ENCODE results near the gene TMEM40. TPM values are rescaled to one million over a fixed set of nuclear protein-coding genes. Genes with fewer than 3 reads are reported as not detected.

TMEM40 gene
- total RNA-seq, 2 experiments from 2014 or later: not detected

DNA sequence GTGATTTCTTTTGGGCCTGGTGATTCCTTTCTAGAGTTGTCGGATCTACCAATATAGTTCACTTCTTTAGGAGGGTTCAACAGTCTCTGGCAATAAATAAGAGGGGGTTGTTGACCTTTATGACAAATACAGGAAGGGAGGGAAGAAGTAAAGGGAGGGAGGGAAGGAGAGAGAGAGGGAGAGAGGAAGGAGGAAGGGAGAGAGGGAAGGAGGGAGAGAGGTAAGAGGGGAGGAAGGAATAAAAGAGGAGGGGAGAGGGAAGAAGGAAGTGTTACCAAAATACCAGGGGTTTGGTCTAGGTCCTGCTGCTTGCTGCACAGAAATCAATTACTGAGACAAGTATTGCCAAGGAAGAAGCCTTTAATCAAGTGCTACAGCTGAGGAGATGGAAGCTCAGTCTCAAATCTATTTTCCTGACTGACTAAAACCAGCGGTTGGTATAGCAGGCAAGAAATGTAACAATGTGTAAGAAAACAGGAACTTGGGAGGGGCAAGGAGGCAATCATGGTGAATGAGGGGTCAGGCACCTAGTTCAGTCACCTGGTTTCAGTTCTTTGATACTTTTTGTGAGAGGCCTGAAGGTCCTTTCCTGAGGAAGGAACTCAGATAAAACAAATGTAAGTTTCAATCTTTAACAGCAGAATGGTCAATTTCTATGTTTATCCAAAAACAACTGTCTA lies 14.1 kb upstream of the TMEM40 start:
- intact Hi-C loops (cut with micrococcal nuclease): no loop called here
- no peak overlapping the region for H3K4me3 Mint-ChIP-seq
- H3K4me1 Mint-ChIP-seq (ENCODE audit: low read depth): peaks cover 7% of the 10 kb centered on the region
- CTCF ChIA-PET: no interaction called here
- DNase-seq: no peak
- H3K27ac Mint-ChIP-seq: no peak overlapping the region
- no peaks in the 10 kb centered on the region for H3K27me3 Mint-ChIP-seq (ENCODE audit: low read depth)
- no peaks in the 10 kb centered on the region for H3K36me3 Mint-ChIP-seq (ENCODE audit: low read depth)
- H3K9me3 Mint-ChIP-seq: no peaks in the 10 kb centered on the region

DNA sequence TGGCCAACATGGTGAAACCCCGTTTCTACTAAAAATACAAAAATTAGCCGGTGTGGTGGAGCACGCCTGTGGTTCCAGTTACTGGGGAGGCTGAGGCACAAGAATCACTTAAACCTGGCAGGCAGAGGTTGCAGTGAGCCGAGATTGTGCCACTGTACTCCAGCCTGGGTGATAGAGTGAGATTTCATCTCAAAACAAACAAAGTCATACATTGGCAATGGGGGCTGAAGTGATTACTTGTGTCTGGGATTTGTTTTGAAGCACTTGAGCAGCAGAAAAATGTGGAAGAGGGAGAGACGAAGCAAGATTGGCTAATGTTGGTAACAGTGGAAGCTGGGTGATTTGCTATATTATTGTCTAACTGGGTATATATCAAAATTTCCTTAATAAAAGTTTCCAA lies 13.4 kb upstream of the TMEM40 start:
- no peaks in the 10 kb centered on the region for H3K9me3 Mint-ChIP-seq
- intact Hi-C loops (cut with micrococcal nuclease): no loop called here
- H3K4me3 Mint-ChIP-seq: no peak overlapping the region
- H3K36me3 Mint-ChIP-seq (ENCODE audit: low read depth): no peaks in the 10 kb centered on the region
- H3K4me1 Mint-ChIP-seq (ENCODE audit: low read depth): peaks cover 7% of the 10 kb centered on the region
- no peaks in the 10 kb centered on the region for H3K27me3 Mint-ChIP-seq (ENCODE audit: low read depth)
- CTCF ChIA-PET: interaction anchor here (0.7 kb wide), 1 partner anchor 119 kb away, joined by 4 read pairs; no protein-coding TSS in a partner anchor
- no peak for DNase-seq
- no peak overlapping the region for H3K27ac Mint-ChIP-seq

DNA sequence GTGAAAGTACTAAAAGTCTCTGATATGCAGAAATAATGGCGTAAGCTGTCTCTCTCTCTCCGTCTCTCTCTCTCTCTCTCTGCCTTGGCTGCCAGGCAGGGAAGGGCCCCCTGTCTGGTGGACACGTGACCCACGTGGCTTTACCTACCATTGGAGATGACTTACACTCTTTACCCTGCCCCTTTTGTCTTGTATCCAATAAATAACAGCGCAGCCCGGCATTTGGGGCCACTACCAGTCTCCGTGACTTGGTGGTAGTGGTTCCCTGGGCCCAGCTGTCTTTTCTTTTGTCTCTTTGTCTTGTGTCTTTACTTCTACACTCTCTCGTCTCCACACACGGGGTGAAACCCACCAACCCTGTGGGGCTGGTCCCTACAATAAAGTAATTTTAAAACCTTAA lies 12.2 kb upstream of the TMEM40 start:
- CTCF ChIA-PET: no interaction called here
- DNase-seq: no peak
- Mint-ChIP-seq H3K27ac (no peak overlapping the region), H3K36me3 (ENCODE audit: low read depth) (no peaks in the 10 kb centered on the region), H3K27me3 (ENCODE audit: low read depth) (no peaks in the 10 kb centered on the region), H3K4me1 (ENCODE audit: low read depth) (peaks cover 7% of the 10 kb centered on the region), H3K4me3 (no peak overlapping the region), H3K9me3 (no peaks in the 10 kb centered on the region)
- intact Hi-C loops (cut with micrococcal nuclease): no loop called here

DNA sequence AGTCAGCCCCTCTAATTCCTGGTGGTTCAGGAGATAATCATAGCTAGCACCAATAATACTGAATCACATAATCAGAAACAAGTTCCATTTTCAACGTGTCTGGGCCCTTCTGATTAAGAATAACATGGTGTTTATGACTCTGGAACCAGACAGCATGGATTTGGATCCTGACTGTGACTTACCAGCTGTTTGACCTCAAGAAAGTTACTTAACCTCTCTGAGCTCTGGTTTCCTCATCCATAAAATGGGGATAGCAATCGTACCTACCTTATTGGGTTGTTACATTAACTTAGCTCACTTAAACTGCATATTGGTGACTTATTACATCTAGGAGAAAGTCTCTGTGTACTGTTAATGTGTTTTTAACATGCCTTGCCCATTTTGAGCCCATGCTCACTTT lies 10.7 kb upstream of the TMEM40 start:
- Mint-ChIP-seq H3K9me3 (no peaks in the 10 kb centered on the region), H3K4me1 (ENCODE audit: low read depth) (peaks cover 7% of the 10 kb centered on the region), H3K4me3 (no peak overlapping the region), H3K36me3 (ENCODE audit: low read depth) (no peaks in the 10 kb centered on the region), H3K27ac (no peak overlapping the region), H3K27me3 (ENCODE audit: low read depth) (no peaks in the 10 kb centered on the region)
- DNase-seq: no peak
- CTCF ChIA-PET: no interaction called here
- intact Hi-C loops (cut with micrococcal nuclease): no loop called here

DNA sequence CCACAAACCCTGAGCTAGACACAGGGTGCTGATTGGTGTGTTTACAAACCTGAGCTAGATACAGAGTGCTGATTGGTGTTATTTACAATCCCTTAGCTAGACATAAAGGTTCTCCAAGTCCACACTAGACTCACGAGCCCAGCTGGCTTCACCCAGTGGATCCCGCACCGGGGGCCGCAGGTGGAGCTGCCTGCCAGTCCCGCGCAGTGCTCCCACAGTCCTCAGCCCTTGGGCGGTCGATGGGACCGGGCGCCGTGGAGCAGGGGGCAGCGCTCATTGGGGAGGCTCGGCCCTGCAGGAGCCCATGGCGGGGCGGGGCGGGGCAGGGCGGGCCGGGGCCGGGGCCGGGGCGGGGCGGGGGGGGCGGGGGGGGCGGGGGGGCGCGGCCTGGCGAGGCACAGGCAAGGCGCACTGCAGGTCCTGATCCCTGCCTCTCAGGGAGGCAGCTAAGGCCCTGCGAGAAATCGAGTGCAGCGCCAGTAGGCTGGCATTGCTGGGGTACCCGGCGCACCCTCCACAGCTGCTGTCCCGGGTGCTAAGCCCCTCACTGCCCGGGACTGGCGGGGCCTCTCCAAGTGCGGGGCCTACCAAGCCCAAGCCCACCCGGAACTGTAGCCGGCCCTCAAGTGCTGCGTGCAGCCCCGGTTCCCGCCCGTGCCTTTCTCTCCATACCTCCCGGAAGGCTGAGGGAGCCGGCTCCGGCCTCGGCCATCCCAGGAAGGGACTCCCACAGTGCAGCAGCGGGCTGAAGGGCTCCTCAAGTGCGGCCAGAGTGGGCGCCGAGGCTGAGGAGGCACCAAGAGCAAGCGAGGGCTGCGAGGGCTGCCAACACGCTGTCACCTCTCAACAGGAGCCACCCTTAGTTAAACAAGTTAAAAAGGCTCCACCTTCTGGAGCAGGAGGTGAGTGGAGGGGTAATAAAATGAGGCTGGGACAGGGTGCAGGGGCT lies 9.8 kb upstream of the TMEM40 start:
- Mint-ChIP-seq H3K36me3 (ENCODE audit: low read depth) (no peaks in the 10 kb centered on the region), H3K4me3 (no peak overlapping the region), H3K27me3 (ENCODE audit: low read depth) (no peaks in the 10 kb centered on the region), H3K9me3 (no peaks in the 10 kb centered on the region), H3K4me1 (ENCODE audit: low read depth) (peaks cover 7% of the 10 kb centered on the region), H3K27ac (no peak overlapping the region)
- intact Hi-C loops (cut with micrococcal nuclease): no loop called here
- DNase-seq: no peak
- CTCF ChIA-PET: interaction anchor here (1.4 kb wide), 1 partner anchor 62 kb away, joined by 3 read pairs; no protein-coding TSS in a partner anchor

DNA sequence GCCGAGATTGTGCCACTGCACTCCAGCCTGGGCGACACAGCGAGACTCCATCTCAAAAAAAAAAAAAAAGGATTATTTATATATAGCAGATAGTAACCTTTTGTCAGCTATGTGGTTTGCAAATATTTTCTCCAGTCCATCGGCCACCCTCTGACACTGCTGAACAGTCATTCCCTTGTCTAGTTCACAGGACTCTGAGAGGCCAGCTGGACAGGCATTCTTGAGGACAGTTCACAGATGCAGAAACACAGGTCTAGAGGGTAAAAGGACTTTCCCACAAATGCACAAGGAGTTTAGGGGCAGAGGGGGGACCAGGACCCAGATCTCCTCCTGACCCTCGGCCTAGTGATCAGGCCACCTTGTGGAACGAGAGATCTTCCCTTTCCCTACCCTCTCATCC lies 7.5 kb upstream of the TMEM40 start:
- H3K4me1 Mint-ChIP-seq (ENCODE audit: low read depth): no peaks in the 10 kb centered on the region
- CTCF ChIA-PET: interaction anchor here (0.6 kb wide), 1 partner anchor 109 kb away, joined by 3 read pairs; no protein-coding TSS in a partner anchor
- no peak overlapping the region for H3K4me3 Mint-ChIP-seq
- H3K36me3 Mint-ChIP-seq (ENCODE audit: low read depth): no peaks in the 10 kb centered on the region
- intact Hi-C loops (cut with micrococcal nuclease): no loop called here
- DNase-seq: no peak
- H3K27ac Mint-ChIP-seq: no peak overlapping the region
- peaks cover 3% of the 10 kb centered on the region for H3K27me3 Mint-ChIP-seq (ENCODE audit: low read depth)
- H3K9me3 Mint-ChIP-seq: no peaks in the 10 kb centered on the region

DNA sequence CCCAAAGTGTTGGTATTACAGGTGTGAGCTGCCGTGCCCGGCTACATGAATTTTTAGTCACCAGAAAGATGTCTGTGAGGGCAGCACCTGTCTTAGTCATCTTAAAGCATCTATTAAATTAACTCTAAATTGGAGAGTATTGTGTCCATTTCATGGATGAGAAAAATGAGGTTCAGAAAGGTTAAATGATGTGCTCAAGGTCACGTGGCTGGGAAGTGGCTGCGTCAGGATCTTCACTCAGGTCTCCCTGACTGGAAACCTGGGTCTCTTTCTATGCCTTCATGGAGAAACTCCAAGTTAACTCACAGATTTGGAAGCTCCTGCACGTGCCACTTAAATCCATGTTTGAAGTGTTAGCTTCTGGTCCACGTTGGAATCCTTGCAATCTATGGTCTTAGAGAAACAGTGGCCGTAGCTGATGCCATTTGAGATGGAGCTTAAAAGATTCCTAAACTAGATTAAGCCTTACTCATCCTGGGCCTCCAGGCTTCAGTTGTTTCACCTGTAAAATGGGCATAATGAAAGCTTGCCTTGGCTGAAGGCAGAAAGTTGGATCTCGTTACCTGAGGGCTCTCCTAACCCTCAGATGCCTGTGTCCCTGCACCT lies 5.2 kb upstream of the TMEM40 start:
- Mint-ChIP-seq H3K27me3 (ENCODE audit: low read depth) (peaks cover 3% of the 10 kb centered on the region), H3K36me3 (ENCODE audit: low read depth) (no peaks in the 10 kb centered on the region), H3K4me3 (no peak overlapping the region), H3K27ac (no peak overlapping the region), H3K9me3 (no peaks in the 10 kb centered on the region), H3K4me1 (ENCODE audit: low read depth) (no peaks in the 10 kb centered on the region)
- CTCF ChIA-PET: interaction anchor here (0.6 to 0.8 kb wide), 3 partner anchors 16 to 784 kb away, joined by 4 to 7 read pairs (median 6); no protein-coding TSS in a partner anchor
- DNase-seq: no peak
- intact Hi-C loops (cut with micrococcal nuclease): no loop called here

DNA sequence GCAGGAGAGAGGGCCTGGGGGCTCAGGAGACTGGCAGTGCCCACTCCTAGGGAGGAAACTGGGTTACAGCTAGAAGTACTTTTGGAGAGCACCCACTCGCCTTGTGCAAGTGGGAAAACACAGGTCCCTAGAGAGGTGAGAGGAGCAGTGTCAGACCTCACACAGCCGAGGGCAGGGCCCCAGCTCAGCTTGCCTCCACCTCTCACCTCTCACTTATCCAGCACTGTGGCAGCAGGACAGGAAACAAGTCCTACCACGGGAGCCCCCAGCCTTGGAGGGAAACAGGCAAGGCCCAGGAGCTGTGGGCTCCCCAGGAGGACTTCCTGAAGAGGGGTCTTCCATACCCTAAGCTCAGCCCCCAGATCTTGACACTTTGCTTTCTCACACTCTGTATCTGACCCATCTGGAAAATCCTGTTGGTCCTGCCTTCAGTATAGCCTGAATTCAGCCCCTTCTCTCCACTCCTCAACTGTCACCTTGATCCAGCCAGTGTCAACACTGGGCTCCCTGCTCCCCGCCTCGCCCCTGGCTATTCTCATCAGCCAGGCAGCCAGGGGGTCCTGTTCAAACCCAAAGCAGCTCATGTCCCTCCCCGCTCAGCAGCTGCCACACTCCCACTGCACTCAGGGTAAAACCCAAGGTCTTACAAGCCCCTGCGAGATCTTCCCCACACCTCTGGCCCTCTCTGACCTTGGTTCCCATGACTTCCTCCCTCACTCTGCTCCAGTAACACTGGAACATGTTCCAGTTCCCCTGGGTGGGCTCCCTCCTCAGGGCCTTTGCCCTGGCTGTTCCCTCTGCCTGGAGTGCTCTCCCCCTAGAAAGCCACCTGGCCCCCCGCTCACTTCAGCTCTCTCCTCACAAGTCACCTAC lies 870 bp upstream of the TMEM40 start:
- no peak overlapping the region for H3K27ac Mint-ChIP-seq
- no peaks in the 10 kb centered on the region for H3K9me3 Mint-ChIP-seq
- CTCF ChIA-PET: no interaction called here
- no peaks in the 10 kb centered on the region for H3K4me1 Mint-ChIP-seq (ENCODE audit: low read depth)
- no peak overlapping the region for H3K4me3 Mint-ChIP-seq
- H3K27me3 Mint-ChIP-seq (ENCODE audit: low read depth): peaks cover 5% of the 10 kb centered on the region
- no peak for DNase-seq
- intact Hi-C loops (cut with micrococcal nuclease): no loop called here
- no peaks in the 10 kb centered on the region for H3K36me3 Mint-ChIP-seq (ENCODE audit: low read depth)

DNA sequence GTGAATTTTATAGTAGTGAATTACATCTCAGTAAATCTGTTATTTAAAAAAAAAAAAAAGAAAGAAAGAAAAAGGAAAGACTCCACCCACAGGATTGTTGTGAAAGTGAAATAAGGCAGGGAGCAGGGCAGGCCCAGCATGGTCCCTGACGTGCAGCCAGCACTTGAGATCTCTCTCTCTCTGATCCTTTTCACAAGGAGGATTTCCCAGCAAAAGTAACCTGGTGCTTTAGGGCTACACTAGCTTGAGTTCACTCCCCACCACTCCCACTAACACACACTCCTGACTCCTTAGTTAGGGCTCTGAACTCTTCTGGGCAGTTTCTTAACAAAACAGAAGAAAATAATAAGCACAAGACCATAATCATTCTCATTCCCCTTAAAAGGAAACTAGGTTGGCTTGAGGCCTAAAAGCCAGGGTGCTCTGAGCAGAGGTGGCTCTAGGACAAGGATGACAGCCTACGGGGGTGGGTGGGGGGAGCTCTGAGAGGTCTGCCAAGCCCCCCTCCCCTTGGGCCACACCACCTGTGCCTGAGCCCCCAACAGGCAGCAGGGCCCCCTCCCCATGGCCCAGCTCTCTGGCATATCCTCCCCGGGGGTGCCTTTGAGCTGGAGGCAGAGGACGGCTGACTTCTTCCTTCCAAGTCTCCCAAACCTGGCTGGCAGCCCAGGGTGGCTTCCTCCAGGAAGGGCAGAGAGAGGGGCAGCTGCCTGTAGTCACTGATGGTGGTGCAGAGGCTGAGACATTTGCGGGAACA lies 856 bp downstream of the TMEM40 start:
- H3K4me1 Mint-ChIP-seq (ENCODE audit: low read depth): no peaks in the 10 kb centered on the region
- intact Hi-C loops (cut with micrococcal nuclease): no loop called here
- H3K36me3 Mint-ChIP-seq (ENCODE audit: low read depth): no peaks in the 10 kb centered on the region
- CTCF ChIA-PET: no interaction called here
- no peaks in the 10 kb centered on the region for H3K9me3 Mint-ChIP-seq
- no peak for DNase-seq
- H3K27ac Mint-ChIP-seq: no peak overlapping the region
- H3K4me3 Mint-ChIP-seq: no peak overlapping the region
- peaks cover 4% of the 10 kb centered on the region for H3K27me3 Mint-ChIP-seq (ENCODE audit: low read depth)

DNA sequence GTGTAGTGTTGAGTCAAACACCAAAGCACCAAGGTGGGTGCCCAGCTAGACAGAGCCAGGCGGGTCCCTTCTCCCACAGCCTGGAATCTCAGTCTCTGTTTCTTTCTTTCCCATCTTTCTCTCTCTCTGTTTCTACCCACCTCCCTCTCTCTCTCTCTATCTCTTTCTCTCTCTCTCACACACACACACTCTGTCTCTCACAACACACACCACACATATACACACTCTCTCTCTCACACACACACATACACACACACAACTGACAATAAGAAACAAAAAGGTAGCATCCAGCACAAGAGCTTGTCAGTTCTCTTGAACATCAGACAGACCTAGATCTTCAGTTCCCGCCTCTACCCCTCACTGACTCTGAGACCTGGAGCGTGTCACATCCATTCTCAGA lies 2.4 kb downstream of the TMEM40 start:
- Mint-ChIP-seq H3K4me3 (no peak overlapping the region), H3K4me1 (ENCODE audit: low read depth) (no peaks in the 10 kb centered on the region), H3K9me3 (no peaks in the 10 kb centered on the region), H3K36me3 (ENCODE audit: low read depth) (no peaks in the 10 kb centered on the region), H3K27me3 (ENCODE audit: low read depth) (peaks cover 2% of the 10 kb centered on the region), H3K27ac (no peak overlapping the region)
- no peak for DNase-seq
- intact Hi-C loops (cut with micrococcal nuclease): no loop called here
- CTCF ChIA-PET: interaction anchor here (0.7 kb wide), 1 partner anchor 227 kb away, joined by 3 read pairs; no protein-coding TSS in a partner anchor

DNA sequence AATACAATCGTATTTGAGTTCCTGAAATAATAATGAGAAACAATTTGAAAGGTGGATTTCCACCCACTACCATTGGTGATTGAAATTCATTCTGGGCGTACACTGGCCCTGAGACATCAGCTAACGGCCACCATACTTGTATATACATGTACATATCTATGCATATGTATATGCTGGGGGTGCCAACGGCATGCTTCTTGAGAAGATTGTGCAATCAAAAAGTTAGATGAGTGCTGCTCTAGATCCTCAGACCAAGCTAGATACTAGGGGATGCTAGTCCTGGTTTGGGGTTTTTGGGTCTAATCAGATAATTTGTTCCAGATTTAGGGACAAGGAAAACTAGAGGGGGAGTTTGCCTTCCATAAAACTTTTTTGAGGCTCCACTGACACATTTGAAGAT lies 2.9 kb downstream of the TMEM40 start:
- intact Hi-C loops (cut with micrococcal nuclease): no loop called here
- no peaks in the 10 kb centered on the region for H3K9me3 Mint-ChIP-seq
- no peaks in the 10 kb centered on the region for H3K4me1 Mint-ChIP-seq (ENCODE audit: low read depth)
- DNase-seq: no peak
- H3K36me3 Mint-ChIP-seq (ENCODE audit: low read depth): no peaks in the 10 kb centered on the region
- peaks cover 2% of the 10 kb centered on the region for H3K27me3 Mint-ChIP-seq (ENCODE audit: low read depth)
- H3K4me3 Mint-ChIP-seq: no peak overlapping the region
- no peak overlapping the region for H3K27ac Mint-ChIP-seq
- CTCF ChIA-PET: interaction anchor here (0.7 kb wide), 1 partner anchor 227 kb away, joined by 3 read pairs; no protein-coding TSS in a partner anchor
